Measurements from ENCODE around the gene GSTP1. TPM values are rescaled to one million over a fixed set of nuclear protein-coding genes. Genes with fewer than 3 reads are reported as not detected.
"Not testable (repeated sequence)": the region's sequence is repeated elsewhere in the genome, so short reads cannot be mapped to it uniquely, and the experiment has no call there.

The GSTP1 gene
- total and polyA plus RNA-seq, 12 donors = 249 to 642 (median 332) TPM

DNA sequence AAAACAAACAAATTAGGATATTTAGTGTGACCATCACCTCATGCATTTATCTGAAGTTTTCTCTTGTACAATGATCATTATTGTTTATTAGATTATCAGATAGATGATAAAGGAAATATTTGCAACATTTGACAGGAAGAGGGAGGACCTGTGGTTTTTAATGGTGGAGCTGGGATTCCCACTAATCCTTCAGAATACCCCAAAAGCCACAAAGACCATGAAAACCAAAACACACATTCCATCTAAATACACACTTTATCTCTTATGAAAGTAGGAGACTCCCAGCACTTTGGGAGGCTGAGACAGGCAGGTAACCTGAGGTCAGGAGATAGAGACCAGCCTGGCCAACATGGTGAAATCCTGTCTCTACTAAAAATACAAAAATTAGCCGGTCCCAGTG, 15.5 kb downstream of the GSTP1 start:
- no peak for TF ChIP-seq CTCF (IDR thresholded peaks at IDR 0.05)
- no peak for ATAC-seq
- H3K36me3 ChIP-seq = no peaks in the 10 kb centered on the region

DNA sequence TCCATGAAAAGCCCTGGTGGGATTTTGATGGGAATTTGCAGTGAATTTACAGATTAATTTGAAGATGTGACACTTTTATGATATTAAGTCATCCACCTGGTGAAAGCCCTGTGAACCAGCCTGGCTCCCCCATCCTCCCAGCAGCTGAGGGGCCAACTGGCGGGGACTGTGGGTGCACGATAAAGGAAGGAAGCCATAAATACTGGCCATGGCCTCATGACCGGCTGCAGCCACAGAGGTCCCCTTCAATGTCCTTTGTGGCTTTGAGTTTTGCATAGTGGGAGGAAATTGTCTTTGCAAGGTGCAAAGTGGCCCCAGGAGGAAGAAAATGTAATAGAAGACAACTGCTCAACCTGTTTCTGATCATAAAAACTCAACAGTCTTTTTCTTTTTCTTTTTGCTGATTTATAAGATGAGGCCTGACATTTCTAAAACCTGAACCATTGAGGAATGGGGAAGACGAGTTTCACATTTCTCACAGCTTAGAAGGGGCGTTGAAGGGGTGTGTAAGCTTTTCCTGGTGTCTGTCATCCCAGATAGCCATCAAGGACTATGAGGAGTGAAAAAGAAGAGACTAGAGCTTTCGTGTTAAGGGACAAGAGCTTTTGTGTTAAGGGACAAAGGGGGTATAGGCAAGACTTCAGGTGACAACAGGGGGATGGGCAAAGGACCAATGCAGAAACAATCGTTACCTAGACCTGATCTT, 16.9 kb downstream of the GSTP1 start:
- ATAC-seq (no peak), DNase-seq (no peak)
- Histone ChIP-seq H3K9me3 (peaks cover 0 to 7% (median 0%) of the 10 kb centered on the region in 11 donors), H3K27ac (no peak overlapping the region), H3K4me1 (peaks cover 0 to 2% (median 0%) of the 10 kb centered on the region in 9 donors), H3K36me3 (no peaks in the 10 kb centered on the region), H3K27me3 (peaks cover 0 to 10% (median 0%) of the 10 kb centered on the region in 7 donors), H3K4me3 (no peak overlapping the region)
- WGBS, 2 donors = 63 to 65% methylated on average over 7 of the region's 7 CpGs
- intact Hi-C loops (cut with DNase I) = no loop called here
- no peak for TF ChIP-seq CTCF (IDR thresholded peaks at IDR 0.05)

More for the DNA sequence above, 15.5 kb downstream of the GSTP1 start:
- Histone ChIP-seq H3K4me1 (no peaks in the 10 kb centered on the region), H3K4me3 (no peak overlapping the region), H3K27ac (no peak overlapping the region), H3K27me3 (peaks cover 0 to 10% (median 0%) of the 10 kb centered on the region in 7 donors), H3K9me3 (peaks cover 0 to 7% (median 0%) of the 10 kb centered on the region in 11 donors)
- intact Hi-C loops (cut with DNase I) = no loop called here
- no peak for DNase-seq
- 83 to 90% methylated on average over 1 of the region's 1 CpG for WGBS, 2 donors

DNA sequence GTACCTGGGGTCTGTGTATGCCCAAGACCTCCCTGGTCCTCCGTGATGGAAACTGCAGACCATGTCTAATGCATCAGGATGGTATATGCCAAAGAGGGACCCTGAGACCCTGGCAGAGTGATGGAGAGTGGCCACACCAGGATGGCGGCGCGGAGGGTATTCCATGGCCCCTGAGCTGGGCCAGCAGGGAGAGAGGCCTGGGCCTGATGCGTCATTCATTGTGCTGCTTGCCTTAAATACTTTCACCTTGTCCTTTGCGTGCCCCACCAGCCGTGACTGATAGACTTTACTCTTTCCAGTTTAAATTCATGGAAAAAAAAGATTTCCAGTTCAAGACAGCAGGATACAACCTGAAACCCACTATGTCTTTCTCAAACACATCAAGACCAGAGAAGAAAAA, 17.5 kb downstream of the GSTP1 start:
- no peak for DNase-seq
- 96 to 98% methylated on average over 7 of the region's 7 CpGs for WGBS, 2 donors
- ATAC-seq = no peak
- Histone ChIP-seq H3K4me3 (no peak overlapping the region), H3K9me3 (peaks cover 0 to 7% (median 0%) of the 10 kb centered on the region in 11 donors), H3K27ac (no peak overlapping the region), H3K4me1 (peaks cover 0 to 8% (median 4%) of the 10 kb centered on the region in 9 donors), H3K36me3 (no peaks in the 10 kb centered on the region), H3K27me3 (peaks cover 0 to 10% (median 0%) of the 10 kb centered on the region in 7 donors)
- no peak for TF ChIP-seq CTCF (IDR thresholded peaks at IDR 0.05)
- intact Hi-C loops (cut with DNase I) = no loop called here

DNA sequence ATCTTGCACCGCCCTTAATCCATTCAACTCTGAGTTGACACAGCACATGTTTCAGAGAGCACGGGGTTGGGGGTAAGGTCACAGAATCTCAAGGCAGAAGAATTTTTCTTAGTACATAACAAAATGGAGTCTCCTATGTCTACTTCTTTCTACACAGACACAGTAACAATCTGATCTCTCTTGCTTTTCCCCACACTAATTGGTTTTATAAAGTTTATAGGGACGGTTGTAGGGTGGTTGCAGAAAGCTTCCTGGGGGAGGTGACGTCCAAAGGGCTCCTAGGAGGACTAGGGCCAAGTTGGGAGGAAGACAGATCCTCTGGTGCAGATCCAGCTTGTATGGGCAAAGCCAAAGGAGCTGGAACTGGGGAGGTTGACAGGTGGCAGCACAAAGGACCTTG, 20.5 kb downstream of the GSTP1 start:
- peaks cover 12 to 27% (median 20%) of the 10 kb centered on the region in 9 donors for H3K4me1 ChIP-seq
- ATAC-seq; DNase-seq; H3K4me3 ChIP-seq; H3K27ac ChIP-seq; intact Hi-C loops (cut with DNase I); H3K36me3 ChIP-seq; H3K27me3 ChIP-seq; H3K9me3 ChIP-seq: not testable (repeated sequence)
- WGBS, 2 donors = 69 to 83% methylated on average over 2 of the region's 4 CpGs

DNA sequence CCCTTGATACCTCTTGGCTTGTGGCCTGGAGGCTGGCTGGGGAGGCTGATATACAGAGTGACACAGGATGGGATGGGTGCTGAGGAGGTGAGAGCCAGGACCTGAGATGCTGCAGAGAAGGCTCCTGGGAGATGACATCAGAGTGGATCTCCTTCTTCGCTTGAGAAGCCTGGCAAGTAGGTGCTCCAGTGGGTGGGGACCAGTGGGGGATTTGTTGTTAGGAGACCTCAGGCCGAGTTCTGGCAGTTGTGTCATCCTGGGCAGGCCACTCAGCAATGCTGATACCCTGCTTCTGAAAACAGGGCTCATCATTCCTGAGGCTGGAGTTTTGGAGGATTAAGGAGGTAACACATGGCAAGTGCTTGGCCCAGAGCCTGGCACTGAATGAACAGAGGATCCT, 21.2 kb downstream of the GSTP1 start:
- TF ChIP-seq CTCF (IDR thresholded peaks at IDR 0.05) = no peak
- Histone ChIP-seq H3K36me3 (peaks cover 0 to 16% (median 12%) of the 10 kb centered on the region in 9 donors), H3K27me3 (peaks cover 0 to 10% (median 0%) of the 10 kb centered on the region in 7 donors), H3K4me1 (peaks cover 12 to 27% (median 20%) of the 10 kb centered on the region in 9 donors), H3K9me3 (no peaks in the 10 kb centered on the region), H3K4me3 (no peak overlapping the region), H3K27ac (no peak overlapping the region)
- ATAC-seq (no peak), DNase-seq (no peak)
- intact Hi-C loops (cut with DNase I) = loop anchor here in 1 of 10 donors (5.0 kb wide), 1 partner anchor 33 kb away; no protein-coding TSS in a partner anchor
- 87 to 95% methylated on average over 2 of the region's 2 CpGs for WGBS, 2 donors

Data from heart right ventricle (tissue), 16 donors.